DND-41 (cell line): ENCODE data around the gene PURA.

Experiments
- ATAC-seq: fragments of 200-7000 bp; cut with Tn5 transposase; 3 replicates; pipeline ENCODE4 v1.9.1; 2021; ENCODE audit warnings: low read depth; ENCODE audit not compliant: insufficient read depth
- DNase-seq: peaks from one replicate; pipeline ENCODE4 v3.0.0-alpha.2; 2020
- H2AFZ ChIP-seq: 2 replicates; pipeline ENCODE4 v1.6.0; 2012; ENCODE audit warnings: low read depth, low read length
- H3K27ac ChIP-seq: 2 replicates; pipeline ENCODE4 v1.5.1; 2012; ENCODE audit warnings: low read length, inconsistent platforms
- H3K27me3 ChIP-seq: fragments of 200-600 bp; sonication (generic); 2 replicates; pipeline ENCODE4 v1.6.0; 2012; ENCODE audit warnings: low read length, mild to moderate bottlenecking, inconsistent platforms; ENCODE audit not compliant: insufficient read depth, poor library complexity
- H3K36me3 ChIP-seq: 2 replicates; pipeline ENCODE4 v1.5.1; 2012; ENCODE audit warnings: low read length, inconsistent platforms; ENCODE audit not compliant: insufficient read depth
- H3K4me1 ChIP-seq: 2 replicates; pipeline ENCODE4 v1.5.1; 2012; ENCODE audit warnings: mild to moderate bottlenecking, low read length; ENCODE audit not compliant: insufficient read depth
- H3K4me2 ChIP-seq: 2 replicates; pipeline ENCODE4 v1.6.0; 2012; ENCODE audit warnings: mild to moderate bottlenecking, moderate library complexity, low read length, inconsistent platforms; ENCODE audit not compliant: insufficient read depth
- H3K4me3 ChIP-seq, 2 experiments: fragments of 200-600 bp in 1 of 2; shearing (Covaris generic) in 1 of 2; 2 replicates each; pipeline ENCODE4 v1.5.1; 2012 to 2016; ENCODE audit warnings: inconsistent platforms in 2 of 2, low read length in 2 of 2, mild to moderate bottlenecking in 2 of 2, low read depth in 1 of 2, moderate library complexity in 1 of 2
- H3K79me2 ChIP-seq: 2 replicates; pipeline ENCODE4 v1.6.0; 2012; ENCODE audit warnings: low read length, inconsistent platforms; ENCODE audit not compliant: insufficient read depth
- H3K9ac ChIP-seq: 2 replicates; pipeline ENCODE4 v1.6.0; 2012; ENCODE audit warnings: low read depth, mild to moderate bottlenecking, inconsistent platforms, low read length, moderate library complexity
- H3K9me3 ChIP-seq: 2 replicates; pipeline ENCODE4 v1.5.1; 2012; ENCODE audit warnings: low read length, moderate library complexity, mild to moderate bottlenecking, inconsistent platforms; ENCODE audit not compliant: insufficient read depth, severe bottlenecking
- H4K20me1 ChIP-seq: 2 replicates; pipeline ENCODE4 v1.6.0; 2012; ENCODE audit warnings: low read length; ENCODE audit not compliant: insufficient read depth
- EZH2 ChIP-seq: IDR thresholded peaks from 3 replicates; pipeline ENCODE4 v1.6.1; 2012; ENCODE audit warnings: borderline replicate concordance, low read depth, mild to moderate bottlenecking, moderate library complexity, low read length, inconsistent platforms; ENCODE audit not compliant: severe bottlenecking
- TF ChIP-seq, protein P1 (sequence below): IDR thresholded peaks from 2 replicates; pipeline ENCODE4 v1.5.1; 2012; ENCODE audit warnings: borderline replicate concordance, low read length, moderate library complexity, mild to moderate bottlenecking; ENCODE audit not compliant: poor library complexity, severe bottlenecking; ENCODE audit errors: extremely low read depth

PURA gene

DNA sequence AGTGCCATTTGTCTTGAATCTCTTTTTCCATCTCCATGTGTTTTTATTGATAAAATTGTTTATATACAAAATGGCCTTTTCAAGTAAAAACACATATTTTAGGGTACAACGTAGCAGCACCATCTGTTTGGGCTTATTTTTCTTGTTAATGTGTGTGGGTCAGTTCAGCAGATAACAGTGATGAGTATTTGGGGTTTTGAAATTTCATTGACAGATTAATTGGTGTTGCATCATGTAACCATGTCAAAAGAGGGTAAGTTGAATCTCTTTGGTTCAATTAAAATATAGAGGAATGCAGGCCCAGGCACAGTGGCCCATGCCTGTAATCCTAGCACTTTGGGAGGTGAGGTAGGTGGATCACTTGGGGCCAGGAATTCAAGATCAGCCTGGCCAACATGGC lies 20.0 kb upstream of the PURA start:
- no peak overlapping the region for H3K4me2 ChIP-seq
- no peak overlapping the region for H2AFZ ChIP-seq
- H3K9ac ChIP-seq = no peak overlapping the region
- no peaks in the 10 kb centered on the region for H4K20me1 ChIP-seq
- H3K79me2 ChIP-seq = no peaks in the 10 kb centered on the region
- H3K4me3 ChIP-seq = no peak overlapping the region
- H3K27me3 ChIP-seq = peaks cover 5% of the 10 kb centered on the region
- no peak for TF ChIP-seq EZH2
- TF ChIP-seq, protein P1, sequence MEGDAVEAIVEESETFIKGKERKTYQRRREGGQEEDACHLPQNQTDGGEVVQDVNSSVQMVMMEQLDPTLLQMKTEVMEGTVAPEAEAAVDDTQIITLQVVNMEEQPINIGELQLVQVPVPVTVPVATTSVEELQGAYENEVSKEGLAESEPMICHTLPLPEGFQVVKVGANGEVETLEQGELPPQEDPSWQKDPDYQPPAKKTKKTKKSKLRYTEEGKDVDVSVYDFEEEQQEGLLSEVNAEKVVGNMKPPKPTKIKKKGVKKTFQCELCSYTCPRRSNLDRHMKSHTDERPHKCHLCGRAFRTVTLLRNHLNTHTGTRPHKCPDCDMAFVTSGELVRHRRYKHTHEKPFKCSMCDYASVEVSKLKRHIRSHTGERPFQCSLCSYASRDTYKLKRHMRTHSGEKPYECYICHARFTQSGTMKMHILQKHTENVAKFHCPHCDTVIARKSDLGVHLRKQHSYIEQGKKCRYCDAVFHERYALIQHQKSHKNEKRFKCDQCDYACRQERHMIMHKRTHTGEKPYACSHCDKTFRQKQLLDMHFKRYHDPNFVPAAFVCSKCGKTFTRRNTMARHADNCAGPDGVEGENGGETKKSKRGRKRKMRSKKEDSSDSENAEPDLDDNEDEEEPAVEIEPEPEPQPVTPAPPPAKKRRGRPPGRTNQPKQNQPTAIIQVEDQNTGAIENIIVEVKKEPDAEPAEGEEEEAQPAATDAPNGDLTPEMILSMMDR = no peak
- no peak for DNase-seq
- ATAC-seq = no peak
- peaks cover 6% of the 10 kb centered on the region for H3K9me3 ChIP-seq
- no peaks in the 10 kb centered on the region for H3K36me3 ChIP-seq
- H3K27ac ChIP-seq = no peak overlapping the region
- no peaks in the 10 kb centered on the region for H3K4me1 ChIP-seq

DNA sequence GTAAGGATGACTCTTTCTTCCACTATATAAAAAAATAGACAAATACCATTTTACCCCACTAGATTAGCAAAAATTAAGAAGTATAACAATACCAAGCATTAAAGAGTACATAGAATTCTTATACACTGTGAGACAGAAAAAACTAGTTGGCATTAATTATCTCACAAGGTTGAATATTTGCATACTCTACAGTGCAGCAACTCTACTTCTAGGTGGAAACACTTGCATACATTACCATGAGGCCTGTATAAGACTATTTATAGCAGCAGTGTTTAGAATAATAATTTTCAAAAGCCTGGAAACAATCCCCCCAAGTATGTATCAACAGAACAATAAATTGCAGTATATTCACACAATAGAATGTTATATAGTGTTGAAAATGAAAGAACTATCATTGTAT lies 19.0 kb upstream of the PURA start:
- H3K27ac ChIP-seq = no peak overlapping the region

DNA sequence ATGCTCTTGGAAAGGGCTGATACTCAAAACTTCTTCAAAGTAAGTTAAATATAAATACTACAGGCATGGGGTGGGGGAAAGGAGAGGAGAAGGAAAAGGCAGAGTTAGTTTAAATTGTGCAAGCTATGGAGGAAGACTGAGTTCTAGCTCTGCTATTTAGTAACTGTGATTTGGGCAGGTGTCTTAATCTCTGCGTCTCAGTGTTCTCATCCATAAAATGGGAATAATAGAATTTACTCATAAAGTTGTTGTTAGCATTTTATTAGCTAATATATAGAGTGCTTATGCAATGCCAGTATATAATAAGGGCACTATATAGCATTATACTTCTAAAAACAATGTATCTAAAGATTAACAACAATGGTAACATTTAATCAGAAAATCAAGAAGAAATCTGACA lies 12.7 kb upstream of the PURA start:
- Histone ChIP-seq H3K27me3 (peaks cover 8% of the 10 kb centered on the region), H2AFZ (no peak overlapping the region)

More for the DNA sequence above, 19.0 kb upstream of the PURA start:
- H3K4me1 ChIP-seq = no peaks in the 10 kb centered on the region
- no peak for DNase-seq
- no peaks in the 10 kb centered on the region for H4K20me1 ChIP-seq
- no peak overlapping the region for H3K9ac ChIP-seq
- peaks cover 5% of the 10 kb centered on the region for H3K27me3 ChIP-seq
- H3K4me3 ChIP-seq = no peak overlapping the region
- no peaks in the 10 kb centered on the region for H3K36me3 ChIP-seq
- TF ChIP-seq, protein P1 = no peak
- TF ChIP-seq EZH2 = no peak
- H2AFZ ChIP-seq = no peak overlapping the region
- no peaks in the 10 kb centered on the region for H3K79me2 ChIP-seq
- peaks cover 5% of the 10 kb centered on the region for H3K9me3 ChIP-seq
- ATAC-seq = no peak
- H3K4me2 ChIP-seq = no peak overlapping the region

More for the DNA sequence above, 12.7 kb upstream of the PURA start:
- Histone ChIP-seq H3K4me1 (peaks cover 1% of the 10 kb centered on the region; the same call in 1 of the 2 replicates), H4K20me1 (no peaks in the 10 kb centered on the region), H3K4me3 (no peak overlapping the region), H3K79me2 (no peaks in the 10 kb centered on the region), H3K9ac (no peak overlapping the region), H3K9me3 (no peaks in the 10 kb centered on the region), H3K27ac (no peak overlapping the region), H3K4me2 (no peak overlapping the region), H3K36me3 (no peaks in the 10 kb centered on the region)
- no peak for DNase-seq
- TF ChIP-seq, protein P1 = no peak
- TF ChIP-seq EZH2 = no peak
- no peak for ATAC-seq
